Posterior cingulate gyrus (tissue), 11 donors: Measurements from ENCODE around the gene EEF1A1.
A peak's percentile ranks its signal among the peaks of the same experiment; 100 is the strongest.
"Not testable (repeated sequence)": the region's sequence is repeated elsewhere in the genome, so short reads cannot be mapped to it uniquely, and the experiment has no call there.

Experiments used
- DNase-seq, 10 donors: peaks; one replicate each; pipeline versions ENCODE4 v3.0.0 to v3.0.0-alpha.2; 2020 to 2021; ENCODE audit warnings: mixed read lengths in 3 of 10
- intact Hi-C: fragments of 100-400 bp; cut with DNase I; formaldehyde crosslinking; loops from one replicate; pipeline ENCODE4 v1.15.1; 2023

Gene EEF1A1

DNA sequence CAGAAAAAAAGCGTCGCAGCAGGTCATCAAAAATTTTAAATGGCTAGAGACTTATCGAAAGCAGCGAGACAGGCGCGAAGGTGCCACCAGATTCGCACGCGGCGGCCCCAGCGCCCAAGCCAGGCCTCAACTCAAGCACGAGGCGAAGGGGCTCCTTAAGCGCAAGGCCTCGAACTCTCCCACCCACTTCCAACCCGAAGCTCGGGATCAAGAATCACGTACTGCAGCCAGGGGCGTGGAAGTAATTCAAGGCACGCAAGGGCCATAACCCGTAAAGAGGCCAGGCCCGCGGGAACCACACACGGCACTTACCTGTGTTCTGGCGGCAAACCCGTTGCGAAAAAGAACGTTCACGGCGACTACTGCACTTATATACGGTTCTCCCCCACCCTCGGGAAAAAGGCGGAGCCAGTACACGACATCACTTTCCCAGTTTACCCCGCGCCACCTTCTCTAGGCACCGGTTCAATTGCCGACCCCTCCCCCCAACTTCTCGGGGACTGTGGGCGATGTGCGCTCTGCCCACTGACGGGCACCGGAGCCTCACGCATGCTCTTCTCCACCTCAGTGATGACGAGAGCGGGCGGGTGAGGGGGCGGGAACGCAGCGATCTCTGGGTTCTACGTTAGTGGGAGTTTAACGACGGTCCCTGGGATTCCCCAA, at the start of gene EEF1A1:
Gene EEF1A1 (minus strand): TSS at position 345 of the 663 bp plus-strand sequence. CDS start 1,006 bp downstream, outside the sequence.
- intact Hi-C loops = loop anchor here (1.0 kb wide), 2 partner anchors 59 to 133 kb away; no protein-coding TSS in a partner anchor
- DNase-seq = peak; percentile 98 to 100 (median 98)

DNA sequence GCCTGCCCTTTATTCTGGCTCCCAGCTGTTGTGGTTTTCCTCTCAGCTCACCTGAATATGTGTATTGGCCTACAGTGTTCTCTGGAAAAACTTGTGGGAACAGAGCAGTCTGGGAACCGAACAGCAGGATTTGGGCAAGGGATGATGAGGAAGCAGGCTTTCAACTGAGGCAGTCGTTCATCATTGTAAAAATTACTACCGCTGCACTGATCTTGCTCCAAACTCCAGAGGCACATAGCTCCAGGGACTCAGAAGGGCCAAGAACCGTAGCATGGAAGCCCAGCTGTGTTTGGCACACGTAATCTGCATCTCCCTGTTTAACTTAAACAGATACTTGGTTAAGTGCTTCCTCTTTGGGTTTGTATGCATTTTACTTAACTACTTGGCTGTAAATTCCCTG, 48.3 kb upstream of the EEF1A1 start:
- intact Hi-C loops = no loop called here
- no peak for DNase-seq

DNA sequence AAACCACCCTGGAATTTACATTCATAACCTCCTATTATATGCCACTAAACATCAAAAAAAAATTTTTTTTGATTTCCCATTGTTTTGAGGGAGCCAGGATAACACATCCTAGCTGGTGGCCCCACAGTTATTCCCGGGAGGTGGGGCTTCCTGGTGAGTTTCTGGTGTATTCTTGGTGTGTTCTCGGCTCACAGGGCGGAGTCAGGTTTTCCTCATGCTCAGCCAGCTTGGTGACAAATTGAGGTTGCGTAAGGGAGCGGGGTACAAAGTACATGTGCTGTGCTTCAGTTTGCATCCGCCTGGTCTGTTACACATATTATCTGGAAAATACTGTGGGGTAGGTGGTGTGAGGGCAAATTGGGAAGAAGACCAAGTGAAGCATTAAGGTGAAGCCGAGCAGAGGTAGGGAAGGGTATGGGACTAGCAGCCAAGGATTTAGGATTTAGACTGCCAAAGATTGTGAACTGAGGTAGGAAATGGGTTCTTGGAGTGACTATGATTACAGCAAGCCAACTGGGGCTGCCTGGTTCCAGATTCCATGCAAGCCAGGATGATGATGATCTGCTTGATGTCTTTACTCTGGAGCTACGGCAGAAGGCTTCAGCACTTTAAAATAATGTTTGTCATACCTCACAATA, 46.2 kb upstream of the EEF1A1 start:
- intact Hi-C loops = no loop called here
- no peak for DNase-seq

DNA sequence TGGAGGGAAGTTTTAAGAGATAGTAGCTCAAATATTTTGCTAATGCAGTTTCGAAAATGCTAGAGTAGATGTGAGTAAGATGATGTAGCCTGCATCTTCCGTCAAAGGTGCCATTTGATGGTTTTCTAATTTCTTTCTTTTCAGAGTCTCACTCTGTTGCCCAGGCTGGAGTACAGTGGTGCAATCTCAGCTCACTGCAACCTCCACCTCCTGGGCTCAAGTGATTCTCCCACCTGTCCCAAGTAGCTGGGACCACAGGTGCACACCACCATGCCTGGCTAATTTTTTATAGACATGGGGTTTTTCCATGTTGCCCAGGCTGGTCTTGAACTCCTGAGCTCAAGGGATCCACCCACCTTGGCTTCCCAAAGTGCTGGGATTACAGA, 45.6 kb upstream of the EEF1A1 start:
- intact Hi-C loops, DNase-seq: not testable (repeated sequence)

DNA sequence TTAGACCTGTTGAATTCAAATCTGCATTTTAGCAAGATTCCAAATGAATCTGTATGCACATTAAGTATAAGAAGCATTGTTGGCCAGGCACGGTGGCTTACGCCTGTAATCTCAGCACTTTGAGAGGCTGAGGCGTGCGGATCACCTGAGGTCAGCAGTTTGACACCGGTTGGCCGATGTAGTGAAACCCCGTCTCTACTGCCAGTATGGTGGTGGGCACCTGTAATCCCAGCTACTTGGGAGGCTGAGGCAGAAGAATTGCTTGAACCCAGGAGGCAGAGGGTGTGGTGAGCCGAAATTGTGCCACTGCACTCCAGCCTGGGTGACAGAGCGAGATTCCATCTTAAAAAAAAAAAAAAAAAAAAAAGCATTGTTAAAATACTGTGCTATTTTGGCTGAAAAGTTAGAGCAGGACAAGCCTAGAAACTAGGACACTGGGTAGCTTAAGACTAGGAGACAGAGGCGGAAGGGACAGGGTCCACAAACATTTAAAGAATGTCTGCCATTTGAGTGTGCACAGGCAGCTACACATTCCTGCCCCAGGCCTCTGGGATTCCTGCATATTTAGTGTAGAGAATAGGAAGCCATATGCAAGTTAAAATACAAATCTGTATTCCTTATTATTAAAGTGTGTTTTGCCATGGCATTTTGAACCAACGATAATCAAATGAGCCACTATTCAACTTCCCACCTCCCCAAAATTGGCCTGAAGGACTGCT, 45.1 kb upstream of the EEF1A1 start:
- no peak for DNase-seq
- intact Hi-C loops = no loop called here

DNA sequence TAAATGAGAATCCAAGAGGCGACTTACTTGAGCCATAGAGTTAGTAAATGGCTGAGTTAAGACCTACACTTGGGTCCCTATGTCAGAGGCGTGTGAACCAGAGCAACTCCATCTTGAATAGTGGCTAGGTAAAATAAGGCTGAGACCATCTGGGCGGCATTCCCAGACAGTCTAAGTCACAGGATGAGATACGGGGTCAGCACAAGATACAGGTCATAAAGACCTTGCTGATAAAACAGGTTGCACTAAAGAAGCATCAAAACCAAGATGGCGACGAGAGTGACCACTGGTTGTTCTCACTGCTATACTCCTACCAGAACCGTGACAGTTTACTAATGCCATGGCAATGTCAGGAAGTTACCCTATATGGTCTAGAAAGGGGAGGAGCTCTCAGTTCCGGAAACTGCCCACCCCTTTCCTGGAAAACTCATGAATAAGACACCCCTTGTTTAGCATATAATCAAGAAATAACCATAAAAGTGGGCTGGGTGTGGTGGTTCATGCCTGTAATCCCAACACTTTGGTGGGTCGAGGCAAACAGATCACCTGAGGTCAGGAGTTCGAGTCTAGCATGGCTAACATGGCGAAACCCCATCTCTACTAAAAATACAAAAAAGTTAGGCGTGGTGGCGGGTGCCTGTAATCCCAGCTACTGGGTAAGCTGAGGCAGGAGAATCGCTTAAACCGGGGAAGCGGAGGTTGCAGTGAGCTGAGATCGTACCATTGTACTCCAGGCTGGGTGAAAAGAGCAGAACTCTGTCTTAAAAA, 43.9 kb upstream of the EEF1A1 start:
- intact Hi-C loops = no loop called here
- DNase-seq = no peak

DNA sequence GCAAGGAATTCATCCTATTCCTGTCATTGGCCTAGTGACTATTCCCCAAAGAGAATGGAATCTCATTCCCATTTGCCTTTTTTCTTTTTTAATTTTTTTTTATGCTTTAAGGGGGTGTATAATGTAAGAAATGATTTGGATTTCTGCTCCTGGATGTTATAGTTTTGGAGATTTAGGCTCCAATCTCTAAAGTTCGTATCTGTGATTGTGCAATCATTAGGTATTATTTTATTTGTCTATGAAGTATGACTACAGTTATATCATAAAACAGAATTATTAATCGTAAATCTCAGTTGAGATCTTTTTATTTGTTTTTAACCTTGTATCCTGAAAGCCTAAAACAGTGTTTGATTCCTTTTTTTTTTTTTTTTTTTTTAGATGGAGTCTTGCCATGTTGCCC, 41.7 kb upstream of the EEF1A1 start:
- no peak for DNase-seq
- intact Hi-C loops = no loop called here

DNA sequence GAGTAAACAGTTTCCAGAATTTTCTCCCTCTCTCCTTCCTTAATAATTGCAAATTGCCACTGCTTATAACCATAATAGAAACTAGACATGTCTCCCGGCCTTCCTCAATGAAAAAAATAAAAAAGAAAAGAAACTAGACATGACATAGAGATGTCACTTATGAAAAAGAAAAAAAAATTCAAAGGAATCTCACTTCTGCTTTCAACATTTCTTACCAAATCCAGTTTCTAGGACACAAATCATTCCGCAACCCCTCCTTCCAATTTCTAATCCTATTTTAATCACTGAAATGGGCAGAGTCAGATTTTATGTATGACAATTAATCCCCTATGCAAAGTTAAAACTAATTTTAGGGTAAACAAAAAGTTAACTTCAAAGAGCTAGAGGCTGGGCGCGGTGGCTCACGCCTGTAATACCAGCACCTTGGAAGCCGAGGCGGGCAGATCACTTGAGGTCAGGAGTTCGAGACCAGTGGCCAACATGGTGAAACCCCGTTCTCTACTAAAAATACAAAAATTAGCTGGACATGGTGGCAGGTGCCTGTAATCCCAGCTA, 40.1 kb upstream of the EEF1A1 start:
- intact Hi-C loops = no loop called here
- no peak for DNase-seq

DNA sequence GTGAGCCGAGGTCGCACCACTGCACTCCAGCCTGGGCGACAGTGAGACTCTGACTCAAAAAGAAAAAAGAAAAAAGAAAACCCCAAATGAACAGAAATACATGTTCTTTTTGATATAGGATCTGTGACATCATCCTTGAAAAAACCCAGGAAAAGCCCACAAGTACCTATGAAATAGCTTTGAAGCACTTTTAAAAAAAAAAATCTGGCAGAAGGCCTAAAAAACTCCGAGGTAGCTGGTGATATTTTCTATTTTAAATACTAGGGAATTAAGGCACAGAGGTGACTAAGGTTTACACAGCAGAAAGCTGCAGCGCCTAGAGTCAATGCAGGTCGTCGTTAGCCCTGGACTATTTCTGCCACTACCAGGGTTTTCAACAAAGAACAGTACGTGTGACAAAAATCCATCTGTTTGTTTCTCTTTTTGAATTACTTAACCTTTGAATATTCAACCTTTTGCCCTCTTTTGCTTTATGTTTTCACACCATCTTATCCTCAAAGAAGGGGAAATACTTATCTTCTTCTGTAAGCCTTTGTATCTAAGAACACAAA, 39.4 kb upstream of the EEF1A1 start:
- DNase-seq = no peak
- intact Hi-C loops = no loop called here

DNA sequence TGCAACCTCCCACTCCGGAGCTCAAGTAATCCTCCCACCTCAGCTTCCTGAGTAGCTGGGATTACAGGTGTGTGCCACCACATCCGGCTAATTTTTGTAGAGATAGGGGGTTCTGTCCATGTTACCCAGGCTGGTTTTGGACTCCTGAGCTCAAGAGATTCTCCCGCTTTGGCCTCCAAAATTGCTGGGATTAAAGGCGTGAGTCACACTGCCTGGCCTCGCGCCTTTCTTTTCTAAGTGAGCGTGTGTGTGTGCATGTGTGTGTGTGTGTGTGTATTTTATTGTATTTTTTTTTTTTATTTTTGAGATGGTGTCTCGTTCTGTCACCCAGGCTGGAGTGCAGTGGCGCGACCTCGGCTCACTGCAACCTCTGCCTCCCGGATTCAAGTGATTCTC, 38.6 kb upstream of the EEF1A1 start:
- intact Hi-C loops, DNase-seq: not testable (repeated sequence)

DNA sequence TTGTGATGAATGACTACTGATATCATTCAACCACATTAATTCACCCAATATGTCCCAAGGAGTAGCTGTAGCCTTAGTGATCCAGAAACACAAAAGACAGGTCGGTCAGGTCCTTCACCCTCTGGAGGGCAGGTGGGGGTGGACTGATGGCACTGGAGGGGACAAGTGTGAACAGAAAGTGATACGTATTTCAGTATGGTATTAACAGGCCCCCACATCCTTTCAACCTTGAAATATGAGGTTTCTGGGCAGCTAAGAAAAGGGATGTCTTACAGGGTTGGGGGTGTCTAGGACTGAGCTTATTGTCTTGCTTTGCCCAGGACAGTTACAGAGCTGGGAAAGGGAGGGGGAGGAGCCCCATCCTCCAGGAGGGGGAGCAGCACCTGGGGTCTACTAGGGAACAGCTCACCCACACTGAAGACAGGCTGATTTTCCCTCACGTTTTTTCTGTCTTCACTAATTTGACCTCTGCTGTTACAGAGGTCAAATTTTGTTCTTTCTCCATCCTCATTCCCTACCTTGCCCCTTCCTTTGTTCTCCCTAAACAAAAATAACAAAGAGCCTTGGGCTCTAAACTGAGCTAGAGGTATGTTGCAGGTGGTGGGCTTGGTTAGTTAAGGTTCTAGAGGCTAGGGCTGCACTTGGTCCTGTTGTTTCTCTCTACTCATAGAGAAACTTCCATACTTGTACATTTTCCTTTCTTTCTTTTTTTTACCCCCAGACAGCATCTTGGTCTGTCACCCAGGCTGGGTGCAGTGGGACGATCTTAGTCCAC, 38.0 kb upstream of the EEF1A1 start:
- intact Hi-C loops = no loop called here
- DNase-seq = no peak

DNA sequence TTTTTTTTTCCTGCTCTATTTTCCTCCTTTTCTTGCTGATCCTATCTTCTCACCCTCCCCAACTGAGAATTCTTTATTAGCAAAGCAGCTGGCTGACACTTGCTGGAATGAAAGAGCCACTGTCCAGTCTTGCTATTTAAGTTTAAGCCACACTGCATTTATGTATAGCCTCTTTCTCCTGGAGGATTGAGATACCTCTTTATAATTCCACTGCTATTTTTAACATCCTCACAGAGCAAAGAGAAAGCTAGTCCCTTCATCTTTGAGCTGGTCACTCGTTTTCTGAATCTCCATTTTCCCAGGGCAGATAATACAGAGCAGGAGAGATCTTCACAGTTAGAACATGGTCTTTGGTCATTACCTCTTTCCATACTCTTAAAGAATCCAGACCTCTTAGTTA, 36.0 kb upstream of the EEF1A1 start:
- no peak for DNase-seq
- intact Hi-C loops = no loop called here

DNA sequence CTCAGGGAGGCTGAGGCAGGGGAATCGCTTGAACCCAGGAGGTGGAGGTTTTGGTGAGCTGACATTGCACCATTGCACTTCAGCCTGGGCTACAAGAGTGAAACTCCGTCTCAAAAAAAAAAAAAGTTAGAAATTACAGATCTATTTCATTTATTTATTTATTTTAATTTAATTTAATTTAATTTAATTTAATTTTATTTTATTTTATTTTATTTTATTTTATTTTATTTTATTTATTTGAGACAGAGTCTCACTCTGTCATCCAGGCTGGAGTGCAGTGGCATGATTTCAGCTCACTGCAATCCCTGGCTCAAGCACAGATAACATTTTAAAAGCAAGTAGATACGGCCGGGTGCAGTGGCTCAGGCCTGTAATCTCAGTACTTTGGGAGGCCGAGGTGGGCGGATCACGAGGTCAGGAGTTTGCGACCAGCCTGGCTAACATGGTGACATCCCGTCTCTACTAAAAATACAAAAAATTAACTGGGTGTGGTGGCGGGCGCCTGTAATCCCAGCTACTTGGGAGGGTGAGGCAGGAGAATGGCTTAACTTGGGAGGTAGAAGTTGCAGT, 34.6 kb upstream of the EEF1A1 start:
- DNase-seq, intact Hi-C loops: not testable (repeated sequence)

DNA sequence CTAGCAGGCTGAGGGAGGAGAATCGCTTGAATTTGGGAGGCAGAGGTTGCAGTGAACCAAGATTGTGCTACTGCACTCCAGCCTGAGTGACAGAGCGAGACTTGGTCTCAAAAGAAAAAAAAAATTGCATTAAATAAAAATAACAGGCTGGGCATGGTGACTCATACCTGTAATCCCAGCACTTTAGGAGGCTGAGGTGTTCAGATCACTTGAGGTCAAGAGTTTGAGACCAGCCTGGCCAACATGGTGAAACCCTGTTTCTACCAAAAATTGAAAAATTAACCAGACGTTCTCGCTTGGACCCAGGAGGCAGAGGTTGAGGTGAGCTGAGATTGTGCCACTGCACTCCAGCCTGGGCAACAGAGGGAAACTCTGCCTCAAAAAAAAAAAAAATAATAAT, 30.3 kb upstream of the EEF1A1 start:
- intact Hi-C loops, DNase-seq: not testable (repeated sequence)

DNA sequence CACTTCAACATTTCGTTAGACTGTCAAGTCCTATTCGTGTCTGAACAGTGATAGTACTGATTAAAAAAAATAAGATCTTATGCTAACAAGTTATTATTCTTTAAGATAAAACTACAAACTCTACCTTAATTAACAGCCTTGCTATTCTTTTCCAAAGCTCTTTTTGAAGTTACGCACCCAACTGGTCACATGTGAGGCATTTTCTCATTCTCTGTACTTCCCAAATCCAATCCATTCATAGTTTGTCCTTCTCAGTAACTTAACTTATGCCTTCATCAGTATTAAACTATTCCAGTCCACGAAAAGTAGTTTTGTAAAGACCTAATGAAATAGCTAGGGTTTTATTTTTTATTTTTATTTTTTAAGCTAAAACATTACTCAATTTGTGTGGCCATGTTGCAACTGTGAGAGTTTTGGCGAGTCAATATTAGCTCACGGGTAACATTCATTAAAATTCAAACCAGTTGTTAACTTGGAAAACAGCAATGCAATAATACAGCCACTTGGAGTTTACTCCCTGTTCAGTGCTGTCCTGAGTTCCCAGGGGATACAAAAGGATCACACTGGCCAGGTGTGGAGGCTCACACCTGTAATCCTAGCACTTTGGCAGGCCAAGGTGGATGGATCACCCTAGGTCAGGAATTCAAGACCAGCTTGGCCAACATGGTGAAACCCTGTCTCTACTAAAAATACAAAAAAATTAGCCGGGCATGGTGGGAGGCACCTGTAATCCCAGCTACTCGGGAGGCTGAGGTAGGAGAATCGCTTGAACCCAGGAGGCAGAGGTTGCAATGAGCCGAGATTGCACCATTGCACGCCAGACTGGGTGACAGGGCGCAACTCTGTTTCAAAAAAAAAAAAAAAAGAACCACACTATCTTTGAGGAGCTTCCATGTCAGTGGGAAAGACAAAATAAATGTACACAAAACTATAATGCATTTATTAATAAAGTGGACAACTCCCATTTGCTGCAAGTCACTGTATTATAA, 27.9 kb upstream of the EEF1A1 start:
- DNase-seq = no peak
- intact Hi-C loops = no loop called here

DNA sequence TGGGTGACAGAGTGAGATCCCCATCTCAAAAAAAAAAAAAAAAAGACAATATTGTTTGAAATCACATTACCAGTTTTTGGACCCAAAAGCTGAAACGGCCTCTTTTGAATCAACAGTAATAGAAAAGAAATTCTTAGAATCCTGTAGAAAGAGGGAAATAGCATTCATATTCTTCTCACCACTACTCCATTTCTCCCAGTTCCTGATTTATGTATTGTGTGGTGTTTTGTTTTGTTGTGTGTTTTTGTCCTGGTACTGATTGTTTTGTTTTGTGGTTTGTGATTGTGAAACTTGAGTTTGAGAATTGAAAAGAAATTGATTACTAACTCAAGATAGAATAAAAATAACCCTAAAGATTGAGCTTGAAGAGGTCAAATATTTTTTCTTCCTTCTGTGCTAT, 26.2 kb upstream of the EEF1A1 start:
- intact Hi-C loops = no loop called here
- no peak for DNase-seq

DNA sequence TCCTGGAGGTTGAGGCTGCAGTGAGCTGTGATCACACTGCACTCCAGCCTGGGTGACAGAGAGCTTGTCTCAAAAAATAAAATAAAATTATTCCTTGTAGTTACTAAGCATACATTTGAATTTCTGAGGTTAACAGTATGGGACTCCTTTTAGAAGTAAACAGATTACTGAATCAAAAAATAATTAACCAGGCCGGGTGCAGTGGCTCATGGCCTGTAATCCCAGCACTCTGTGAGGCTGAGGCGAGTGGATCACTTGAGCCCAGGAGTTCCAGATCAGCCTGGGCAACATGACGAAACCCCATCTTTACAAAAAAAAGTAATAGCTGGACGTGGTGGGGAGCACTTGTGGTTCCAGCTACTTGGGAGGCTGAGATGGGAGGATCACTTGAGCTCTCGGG, 22.1 kb upstream of the EEF1A1 start:
- intact Hi-C loops = no loop called here
- no peak for DNase-seq

DNA sequence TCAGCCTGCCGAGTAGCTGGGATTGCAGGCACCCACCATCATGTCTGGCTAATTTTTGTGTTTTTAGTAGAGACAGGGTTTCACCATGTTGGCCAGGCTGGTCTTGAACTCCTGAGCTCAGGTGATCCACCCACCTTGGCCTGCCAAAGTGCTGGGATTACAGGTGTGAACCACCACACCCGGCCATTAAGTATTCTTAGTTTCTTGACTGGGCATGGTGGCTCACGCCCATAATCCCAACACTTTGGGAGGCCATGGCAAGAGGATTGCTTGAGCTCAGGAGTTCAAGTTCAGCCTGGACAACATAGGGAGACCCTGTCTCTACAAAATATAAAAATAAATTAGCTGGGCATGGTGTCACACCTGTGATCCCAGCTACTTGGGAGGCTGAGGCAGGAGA, 21.6 kb upstream of the EEF1A1 start:
- intact Hi-C loops, DNase-seq: not testable (repeated sequence)
